Lower lobe of right lung (tissue), 2 donors: ENCODE measurements around the gene MGMT. TPM values are rescaled to one million over a fixed set of nuclear protein-coding genes. Genes with fewer than 3 reads are reported as not detected.
A peak's percentile ranks its signal among the peaks of the same experiment; 100 is the strongest.

Experiments used
- ATAC-seq, 2 donors: fragments of 200-7000 bp; cut with Tn5 transposase; one replicate each; pipeline ENCODE4 v1.9.1; 2020 to 2022; ENCODE audit warnings: mild to moderate bottlenecking in 2 of 2, moderate library complexity in 2 of 2
- DNase-seq: peaks from one replicate; pipeline ENCODE4 v3.0.0-alpha.2; 2020
- H3K27ac ChIP-seq: fragments of 200-600 bp; one replicate; pipeline ENCODE4 v1.8.0; 2022
- H3K27me3 ChIP-seq: fragments of 200-600 bp; one replicate; pipeline ENCODE4 v1.8.0; 2022; ENCODE audit warnings: low read depth
- H3K36me3 ChIP-seq: fragments of 200-600 bp; one replicate; pipeline ENCODE4 v1.8.0; 2022; ENCODE audit warnings: mild to moderate bottlenecking
- H3K4me1 ChIP-seq: fragments of 200-600 bp; one replicate; pipeline ENCODE4 v1.8.0; 2022
- H3K4me3 ChIP-seq: fragments of 200-600 bp; one replicate; pipeline ENCODE4 v1.8.0; 2022; ENCODE audit warnings: mild to moderate bottlenecking
- H3K9me3 ChIP-seq: fragments of 200-600 bp; one replicate; pipeline ENCODE4 v1.8.0; 2022
- CTCF ChIP-seq: fragments of 200-600 bp; IDR thresholded peaks from one replicate; pipeline ENCODE4 v1.8.0; 2022; ENCODE audit warnings: antibody characterized with exemption, mild to moderate bottlenecking
- intact Hi-C: fragments of 100-400 bp; cut with DNase I; formaldehyde crosslinking; loops from one replicate; pipeline ENCODE4 v1.11.0; 2022
- total RNA-seq: library from RNA; stranded (reverse); fragmentation: NEBNext Ultra II Directional; extraction: Animal tissue kit (Norgen Biotek cat#: 25700); gene quantifications from one replicate; pipeline ENCODE4 v1.2.1, GENCODE V29; 2021
- donor health status: DM: no; HTN: yes; CAD: no; lungs with severe emphysema.

Gene MGMT
- total RNA-seq, 1 donor from 2014 or later = 19.9 TPM

GRCh38 chr10:129546106-129546505 is 79.1 kb downstream of the MGMT start:
- no peak for TF ChIP-seq CTCF
- intact Hi-C loops = no loop called here
- H3K4me1 ChIP-seq = peaks cover 6% of the 10 kb centered on the region
- no peak overlapping the region for H3K4me3 ChIP-seq
- H3K36me3 ChIP-seq = no peaks in the 10 kb centered on the region
- H3K9me3 ChIP-seq = no peaks in the 10 kb centered on the region
- no peak overlapping the region for H3K27ac ChIP-seq
- no peaks in the 10 kb centered on the region for H3K27me3 ChIP-seq
- ATAC-seq = no peak
- no peak for DNase-seq

GRCh38 chr10:129547608-129548007 is 80.6 kb downstream of the MGMT start:
- Histone ChIP-seq H3K4me1 (peaks cover 6% of the 10 kb centered on the region), H3K27ac (no peak overlapping the region), H3K9me3 (no peaks in the 10 kb centered on the region), H3K4me3 (no peak overlapping the region), H3K27me3 (no peaks in the 10 kb centered on the region), H3K36me3 (peaks cover 6% of the 10 kb centered on the region)
- TF ChIP-seq CTCF = no peak
- DNase-seq = no peak
- intact Hi-C loops = no loop called here
- peak in 1 of 2 donors; percentile 9 for ATAC-seq

- no peak for ATAC-seq
- no peaks in the 10 kb centered on the region for H3K9me3 ChIP-seq
- intact Hi-C loops = no loop called here
- peaks cover 6% of the 10 kb centered on the region for H3K4me1 ChIP-seq
- H3K27ac ChIP-seq = no peak overlapping the region
- no peak for TF ChIP-seq CTCF
- H3K27me3 ChIP-seq = no peaks in the 10 kb centered on the region
- DNase-seq = no peak
- H3K36me3 ChIP-seq = peaks cover 6% of the 10 kb centered on the region
- no peak overlapping the region for H3K4me3 ChIP-seq
These were observed 81.6 kb downstream of the MGMT start for GRCh38 chr10:129548600-129548999.

- no peak for ATAC-seq
These were observed 83.0 kb downstream of the MGMT start for GRCh38 chr10:129550076-129550475.

GRCh38 chr10:129550658-129551057 is 83.6 kb downstream of the MGMT start:
- Histone ChIP-seq H3K9me3 (no peaks in the 10 kb centered on the region), H3K36me3 (peaks cover 6% of the 10 kb centered on the region), H3K4me3 (no peak overlapping the region), H3K4me1 (no peaks in the 10 kb centered on the region), H3K27ac (no peak overlapping the region), H3K27me3 (no peaks in the 10 kb centered on the region)
- ATAC-seq (no peak), DNase-seq (no peak)
- intact Hi-C loops = no loop called here
- no peak for TF ChIP-seq CTCF

More at GRCh38 chr10:129550076-129550475, 83.0 kb downstream of the MGMT start:
- TF ChIP-seq CTCF = no peak
- H3K4me1 ChIP-seq = no peaks in the 10 kb centered on the region
- no peak overlapping the region for H3K27ac ChIP-seq
- no peaks in the 10 kb centered on the region for H3K27me3 ChIP-seq
- H3K4me3 ChIP-seq = no peak overlapping the region
- H3K36me3 ChIP-seq = peaks cover 6% of the 10 kb centered on the region
- no peaks in the 10 kb centered on the region for H3K9me3 ChIP-seq
- DNase-seq = no peak
- intact Hi-C loops = no loop called here

GRCh38 chr10:129552119-129552518 is 85.1 kb downstream of the MGMT start:
- Histone ChIP-seq H3K27me3 (no peaks in the 10 kb centered on the region), H3K4me1 (no peaks in the 10 kb centered on the region), H3K4me3 (no peak overlapping the region), H3K27ac (no peak overlapping the region), H3K9me3 (no peaks in the 10 kb centered on the region), H3K36me3 (peaks cover 6% of the 10 kb centered on the region)
- no peak for TF ChIP-seq CTCF
- ATAC-seq = peak in 1 of 2 donors; percentile 12
- intact Hi-C loops = no loop called here
- no peak for DNase-seq
